Uterus (tissue), 4 donors: ENCODE measurements around the gene TBC1D2B. TPM values are rescaled to one million over a fixed set of nuclear protein-coding genes. Genes with fewer than 3 reads are reported as not detected.
A peak's percentile ranks its signal among the peaks of the same experiment; 100 is the strongest.

Experiments used
- DNase-seq, 2 donors: peaks; one replicate each; pipeline ENCODE4 v3.0.0-alpha.2; 2019 to 2020
- H3K27ac ChIP-seq, 2 donors: fragments of 200-600 bp; sonication (generic); 1 replicate in 1 of 2; 2 replicates in 1 of 2; pipeline ENCODE4 v1.5.1; 2016 to 2018
- H3K27me3 ChIP-seq, 2 donors: fragments of 200-600 bp; sonication (generic); one replicate each; pipeline ENCODE4 v1.5.1; 2018 to 2019; ENCODE audit warnings: control low read depth in 1 of 2
- H3K36me3 ChIP-seq, 2 donors: fragments of 200-600 bp; sonication (generic); one replicate each; pipeline ENCODE4 v1.5.1; 2019; ENCODE audit warnings: control low read depth in 1 of 2
- H3K4me1 ChIP-seq, 2 donors: fragments of 200-600 bp; sonication (generic); one replicate each; pipeline ENCODE4 v1.5.1; 2018 to 2019; ENCODE audit warnings: control low read depth in 1 of 2
- H3K4me3 ChIP-seq, 2 donors: fragments of 200-600 bp; sonication (generic); 1 replicate in 1 of 2; 2 replicates in 1 of 2; pipeline ENCODE4 v1.5.1; 2018 to 2019; ENCODE audit warnings: mild to moderate bottlenecking in 1 of 2
- H3K9me3 ChIP-seq, 2 donors: fragments of 200-600 bp; sonication (generic); one replicate each; pipeline ENCODE4 v1.5.1; 2019; ENCODE audit warnings: control low read depth in 1 of 2
- POLR2A ChIP-seq, 2 donors: fragments of 450-650 bp; IDR thresholded peaks; one replicate each; pipeline ENCODE4 v1.6.1; 2016; ENCODE audit warnings: antibody characterized with exemption in 2 of 2, mild to moderate bottlenecking in 1 of 2, moderate library complexity in 1 of 2
- intact Hi-C: fragments of 100-400 bp; cut with DNase I; formaldehyde crosslinking; loops from one replicate; pipeline ENCODE4 v1.15.1; 2023; ENCODE audit warnings: low total_unique reads
- total RNA-seq, 4 donors: library from RNA; depleted of rRNA in 3 of 4; stranded (reverse); fragments of >200 nt in 3 of 4; gene quantifications; one replicate each; pipeline versions ENCODE4 v1.1.0 to v1.2.4, GENCODE V29; 2014 to 2023
- TF ChIP-seq, protein P1 (sequence below), 4 experiments: fragments of 200-600 bp in 2 of 4; fragments of 450-650 bp in 2 of 4; sonication (generic) in 2 of 4; IDR thresholded peaks; one replicate each; pipeline ENCODE4 v1.5.1; 2016 to 2019; ENCODE audit warnings: antibody characterized with exemption in 4 of 4, mild to moderate bottlenecking in 2 of 4, moderate library complexity in 1 of 4
- donor health status: DM: yes; HTN: yes; CAD: no.

The TBC1D2B gene
- total RNA-seq, 4 donors from 2014 or later = 27.7 to 89.0 (median 57.9) TPM

DNA sequence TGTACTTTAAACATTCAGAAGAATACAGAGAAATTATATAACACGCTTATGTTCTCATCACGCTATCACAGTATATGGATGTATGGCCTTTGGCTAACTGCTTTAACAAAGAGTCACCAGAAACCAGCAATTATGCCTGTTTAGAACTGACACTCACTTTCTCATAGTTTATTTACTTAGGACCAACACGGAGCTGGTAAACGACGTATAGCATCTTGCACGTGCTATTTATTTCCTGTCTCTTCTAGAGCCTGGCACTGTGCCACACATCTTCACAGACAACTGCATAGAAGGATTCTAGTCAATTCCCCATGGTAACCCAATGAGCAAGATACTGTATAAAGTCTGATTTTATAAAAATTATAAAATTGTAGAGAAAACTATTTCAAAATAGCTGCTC is 43.6 kb downstream of the TBC1D2B start:
- TF ChIP-seq, protein P1, sequence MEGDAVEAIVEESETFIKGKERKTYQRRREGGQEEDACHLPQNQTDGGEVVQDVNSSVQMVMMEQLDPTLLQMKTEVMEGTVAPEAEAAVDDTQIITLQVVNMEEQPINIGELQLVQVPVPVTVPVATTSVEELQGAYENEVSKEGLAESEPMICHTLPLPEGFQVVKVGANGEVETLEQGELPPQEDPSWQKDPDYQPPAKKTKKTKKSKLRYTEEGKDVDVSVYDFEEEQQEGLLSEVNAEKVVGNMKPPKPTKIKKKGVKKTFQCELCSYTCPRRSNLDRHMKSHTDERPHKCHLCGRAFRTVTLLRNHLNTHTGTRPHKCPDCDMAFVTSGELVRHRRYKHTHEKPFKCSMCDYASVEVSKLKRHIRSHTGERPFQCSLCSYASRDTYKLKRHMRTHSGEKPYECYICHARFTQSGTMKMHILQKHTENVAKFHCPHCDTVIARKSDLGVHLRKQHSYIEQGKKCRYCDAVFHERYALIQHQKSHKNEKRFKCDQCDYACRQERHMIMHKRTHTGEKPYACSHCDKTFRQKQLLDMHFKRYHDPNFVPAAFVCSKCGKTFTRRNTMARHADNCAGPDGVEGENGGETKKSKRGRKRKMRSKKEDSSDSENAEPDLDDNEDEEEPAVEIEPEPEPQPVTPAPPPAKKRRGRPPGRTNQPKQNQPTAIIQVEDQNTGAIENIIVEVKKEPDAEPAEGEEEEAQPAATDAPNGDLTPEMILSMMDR (IDR thresholded peaks at IDR 0.05) = no peak
- no peak for TF ChIP-seq POLR2A (IDR thresholded peaks at IDR 0.05)
- peaks cover 4 to 15% of the 10 kb centered on the region in 2 donors for H3K4me1 ChIP-seq

DNA sequence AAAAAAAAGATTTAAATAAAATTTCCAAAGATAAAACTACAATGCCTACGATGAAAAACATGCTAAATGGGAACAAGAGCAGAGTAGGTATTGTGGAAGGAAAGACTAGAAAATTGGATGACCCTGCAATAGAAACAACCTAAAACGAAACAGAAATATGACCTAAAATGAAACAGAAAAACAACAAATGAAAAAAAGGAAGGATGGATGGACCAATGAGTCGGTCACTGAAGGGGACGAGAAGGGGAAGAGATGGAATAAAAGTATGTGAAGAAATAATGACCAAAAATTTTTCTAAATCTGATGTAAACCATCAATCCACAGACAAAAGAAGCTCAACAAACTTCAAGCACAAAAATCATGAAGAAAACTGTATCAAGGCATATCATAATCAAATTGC is 44.8 kb downstream of the TBC1D2B start:
- no peak for TF ChIP-seq POLR2A (IDR thresholded peaks at IDR 0.05)
- TF ChIP-seq, protein P1 (IDR thresholded peaks at IDR 0.05) = no peak
- DNase-seq = no peak
- H3K27me3 ChIP-seq = no peaks in the 10 kb centered on the region
- peaks cover 4 to 15% of the 10 kb centered on the region in 2 donors for H3K4me1 ChIP-seq
- no peak overlapping the region for H3K27ac ChIP-seq
- intact Hi-C loops = no loop called here
- H3K36me3 ChIP-seq = no peaks in the 10 kb centered on the region
- no peaks in the 10 kb centered on the region for H3K9me3 ChIP-seq
- no peak overlapping the region for H3K4me3 ChIP-seq

More for the DNA sequence above, 43.6 kb downstream of the TBC1D2B start:
- H3K27ac ChIP-seq = peak overlapping the region; percentile 62 to 65
- no peaks in the 10 kb centered on the region for H3K27me3 ChIP-seq
- no peak overlapping the region for H3K4me3 ChIP-seq
- no peak for DNase-seq
- no peaks in the 10 kb centered on the region for H3K9me3 ChIP-seq
- intact Hi-C loops = no loop called here
- H3K36me3 ChIP-seq = no peaks in the 10 kb centered on the region

DNA sequence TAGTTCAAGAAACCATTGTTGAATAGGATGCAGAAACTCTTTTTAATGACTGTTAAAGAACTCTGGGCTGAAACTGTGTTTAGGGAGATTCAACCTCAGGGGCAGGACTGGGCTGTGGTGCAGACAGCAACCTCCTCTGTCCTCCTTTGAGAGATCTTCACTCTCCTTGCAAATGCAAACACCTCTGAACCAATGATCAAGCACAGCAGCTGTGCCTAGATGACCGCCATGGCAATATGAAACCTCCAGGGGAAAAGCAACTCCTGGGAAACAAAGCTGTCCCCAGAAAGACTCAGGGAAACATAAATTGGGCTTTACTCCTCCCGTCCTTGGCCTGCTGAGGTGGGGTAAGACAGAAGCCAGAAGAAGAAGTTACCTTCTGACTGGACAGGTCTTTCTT is 52.6 kb downstream of the TBC1D2B start:
- Histone ChIP-seq H3K4me3 (no peak overlapping the region), H3K4me1 (peaks cover 10 to 14% of the 10 kb centered on the region in 2 donors), H3K36me3 (no peaks in the 10 kb centered on the region), H3K9me3 (no peaks in the 10 kb centered on the region), H3K27me3 (no peaks in the 10 kb centered on the region), H3K27ac (peak overlapping the region in 1 of 2 donors; percentile 61)
- DNase-seq = no peak
- TF ChIP-seq, protein P1 (IDR thresholded peaks at IDR 0.05) = no peak
- no peak for TF ChIP-seq POLR2A (IDR thresholded peaks at IDR 0.05)
- intact Hi-C loops = no loop called here

DNA sequence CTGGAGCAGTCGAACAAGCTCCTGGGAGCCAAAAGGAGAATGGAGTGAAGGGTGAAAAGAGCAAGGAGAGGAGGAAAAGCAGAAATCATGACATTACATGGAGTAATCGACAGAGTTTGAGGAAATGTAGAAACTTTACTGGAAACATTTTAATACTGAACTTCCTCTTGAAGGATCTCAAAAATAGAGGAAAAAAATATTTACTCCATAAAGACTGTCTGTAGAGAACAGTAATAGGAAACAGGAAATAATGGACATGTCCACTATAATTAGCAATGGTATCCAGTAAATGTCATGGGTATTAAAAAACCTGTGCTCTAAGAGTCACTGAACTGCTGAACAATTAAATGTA is 53.0 kb downstream of the TBC1D2B start:
- TF ChIP-seq POLR2A (IDR thresholded peaks at IDR 0.05) = no peak
- intact Hi-C loops = no loop called here
- Histone ChIP-seq H3K36me3 (no peaks in the 10 kb centered on the region), H3K9me3 (no peaks in the 10 kb centered on the region), H3K4me1 (peaks cover 10 to 14% of the 10 kb centered on the region in 2 donors), H3K27me3 (no peaks in the 10 kb centered on the region), H3K4me3 (no peak overlapping the region), H3K27ac (peak overlapping the region; percentile 54 to 61)
- DNase-seq = no peak

DNA sequence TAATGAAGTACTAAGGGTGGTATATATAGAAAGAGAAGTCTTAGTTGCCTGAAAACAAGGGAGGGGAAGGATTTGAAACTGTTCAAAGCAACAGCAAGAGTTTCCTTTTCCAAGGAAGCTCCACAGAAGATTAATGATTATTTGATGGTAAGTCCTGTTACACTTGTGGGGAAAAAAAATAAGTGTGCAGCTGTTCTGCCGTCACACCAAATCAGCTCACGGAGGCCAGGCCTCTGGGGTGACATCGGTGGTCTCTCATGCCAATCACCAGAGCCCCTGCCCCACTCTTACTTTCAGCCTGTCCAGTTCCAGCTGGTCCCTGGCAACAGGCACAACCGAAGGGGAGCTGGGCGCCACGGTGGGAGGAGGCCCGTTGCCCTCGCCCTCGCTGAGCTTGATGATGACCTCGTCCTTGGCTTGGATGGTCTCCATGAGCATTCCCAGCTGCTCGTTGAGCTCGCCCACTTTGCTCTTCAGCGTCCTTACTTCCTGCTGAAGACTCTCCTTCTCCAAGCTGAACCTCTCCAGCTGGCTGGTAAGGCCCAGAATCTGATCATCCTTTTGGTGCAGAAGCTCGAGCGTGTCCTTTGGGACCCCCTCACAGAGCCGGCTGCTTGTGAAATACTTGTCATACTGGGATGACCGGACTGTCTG is 53.5 kb downstream of the TBC1D2B start:
- Histone ChIP-seq H3K36me3 (no peaks in the 10 kb centered on the region), H3K9me3 (no peaks in the 10 kb centered on the region), H3K27ac (peak overlapping the region; percentile 54 to 61), H3K4me3 (no peak overlapping the region), H3K27me3 (no peaks in the 10 kb centered on the region), H3K4me1 (peaks cover 10 to 14% of the 10 kb centered on the region in 2 donors)
- intact Hi-C loops = no loop called here
- DNase-seq = peak; percentile 71 to 80
- TF ChIP-seq POLR2A (IDR thresholded peaks at IDR 0.05) = no peak
- TF ChIP-seq, protein P1 (IDR thresholded peaks at IDR 0.05) = no peak
